HepG2 (cell line): ENCODE results near the gene FAM117A. TPM values are rescaled to one million over a fixed set of nuclear protein-coding genes. Genes with fewer than 3 reads are reported as not detected.

Source experiments
- ATRX ChIP-seq: sonication (generic); formaldehyde crosslinking; IDR thresholded peaks from 2 replicates; pipeline ENCODE4 v1.4.0; 2020; ENCODE audit warnings: missing genetic modification reagents, borderline replicate concordance
- E2F1 ChIP-seq: sonication (generic); formaldehyde crosslinking; IDR thresholded peaks from 2 replicates; pipeline ENCODE4 v1.5.0; 2020; ENCODE audit warnings: missing genetic modification reagents
- HDAC2 ChIP-seq: sonication (generic); formaldehyde crosslinking; IDR thresholded peaks from 2 replicates; pipeline ENCODE4 v1.4.0; 2020; ENCODE audit warnings: missing genetic modification reagents
- ISL2 ChIP-seq: sonication (generic); formaldehyde crosslinking; IDR thresholded peaks from 2 replicates; pipeline ENCODE4 v1.5.0; 2020; ENCODE audit warnings: missing genetic modification reagents
- MBD4 ChIP-seq: IDR thresholded peaks from 2 replicates; pipeline ENCODE4 v1.6.1; 2012; ENCODE audit warnings: low read length, inconsistent platforms, borderline replicate concordance
- MEIS2 ChIP-seq: sonication (generic); formaldehyde crosslinking; IDR thresholded peaks from 2 replicates; pipeline ENCODE4 v1.9.0; 2021; ENCODE audit warnings: mild to moderate bottlenecking, missing genetic modification reagents
- MIER2 ChIP-seq: IDR thresholded peaks from 2 replicates; pipeline ENCODE4 v1.6.1; 2016; ENCODE audit warnings: missing biosample characterization, missing genetic modification reagents
- RBM39 ChIP-seq: fragments of 200-400 bp; formaldehyde crosslinking; IDR thresholded peaks from one replicate; pipeline ENCODE4 v1.6.1; 2018; ENCODE audit warnings: antibody characterized with exemption, mild to moderate bottlenecking, low read depth, low read length; ENCODE audit not compliant: poor library complexity, severe bottlenecking
- RCOR2 ChIP-seq: IDR thresholded peaks from 2 replicates; pipeline ENCODE4 v1.6.1; 2016; ENCODE audit warnings: missing biosample characterization, missing genetic modification reagents
- SAP130 ChIP-seq: IDR thresholded peaks from 2 replicates; pipeline ENCODE4 v1.6.1; 2016; ENCODE audit warnings: low read depth
- THAP8 ChIP-seq: sonication (generic); formaldehyde crosslinking; IDR thresholded peaks from 2 replicates; pipeline ENCODE4 v1.5.1; 2020; ENCODE audit warnings: missing genetic modification reagents, mild to moderate bottlenecking, borderline replicate concordance
- ZBTB8A ChIP-seq: sonication (generic); formaldehyde crosslinking; IDR thresholded peaks from 2 replicates; pipeline ENCODE4 v1.4.0; 2020; ENCODE audit warnings: mild to moderate bottlenecking, low read depth, missing genetic modification reagents, borderline replicate concordance
- ZFP1 ChIP-seq: IDR thresholded peaks from 2 replicates; pipeline ENCODE4 v1.6.1; 2016
- ZNF160 ChIP-seq: sonication (generic); formaldehyde crosslinking; IDR thresholded peaks from 2 replicates; pipeline ENCODE4 v1.8.0; 2022; ENCODE audit warnings: mild to moderate bottlenecking, inconsistent platforms, missing genetic modification reagents
- ZNF564 ChIP-seq: sonication (generic); formaldehyde crosslinking; IDR thresholded peaks from 2 replicates; pipeline ENCODE4 v1.8.1; 2023; ENCODE audit warnings: mild to moderate bottlenecking, missing genetic modification reagents
- ZNF572 ChIP-seq: sonication (generic); formaldehyde crosslinking; IDR thresholded peaks from 2 replicates; pipeline ENCODE4 v1.5.1; 2020; ENCODE audit warnings: mild to moderate bottlenecking, missing genetic modification reagents
- ZNF577 ChIP-seq: sonication (generic); formaldehyde crosslinking; IDR thresholded peaks from 2 replicates; pipeline ENCODE4 v1.4.0; 2020; ENCODE audit warnings: mild to moderate bottlenecking, low read depth, missing genetic modification reagents, borderline replicate concordance
- ZNF598 ChIP-seq: sonication (generic); formaldehyde crosslinking; IDR thresholded peaks from 2 replicates; pipeline ENCODE4 v1.5.1; 2020; ENCODE audit warnings: mild to moderate bottlenecking, missing genetic modification reagents, borderline replicate concordance
- ZZZ3 ChIP-seq: sonication (generic); formaldehyde crosslinking; IDR thresholded peaks from 2 replicates; pipeline ENCODE4 v1.4.0; 2020; ENCODE audit warnings: missing genetic modification reagents, mild to moderate bottlenecking, borderline replicate concordance
- polyA plus RNA-seq, 8 experiments: library from polyadenylated mRNA; depleted of rRNA in 3 of 8; stranded (reverse) in 7 of 8; unstranded in 1 of 8; fragments of >200 nt; fragmentation: Illumina TruSeq in 4 of 8; extraction: Trizol in 4 of 8; gene quantifications; 2 replicates each; pipeline versions ENCODE4 v1.2.1 to v1.2.3, GENCODE V29; 2011 to 2016; ENCODE audit warnings: low read depth in 4 of 8, missing spikeins in 1 of 8, mixed read lengths in 1 of 8; ENCODE audit not compliant: insufficient read depth in 1 of 8
- total RNA-seq, 5 experiments: library from RNA; depleted of rRNA; stranded (reverse); fragments of >200 nt; fragmentation: Illumina TruSeq; extraction: Trizol; gene quantifications; 2 replicates each; pipeline ENCODE4 v1.2.3, GENCODE V29; 2016; ENCODE audit warnings: low read depth in 1 of 5
- TF ChIP-seq, protein P1 (sequence below): sonication (generic); formaldehyde crosslinking; IDR thresholded peaks from 2 replicates; pipeline ENCODE4 v1.5.1; 2020; ENCODE audit warnings: mild to moderate bottlenecking, missing genetic modification reagents, borderline replicate concordance

The FAM117A gene
- total and polyA plus RNA-seq, 2 of the 13 experiments (the other 11 are each of a cell fraction or from before 2014, with no cell fraction given), result 12.1 to 19.8 TPM

GRCh38 chr17:49734515-49735490 lies 29.1 kb downstream of the FAM117A start (continued):
- no peak for TF ChIP-seq MBD4
- TF ChIP-seq, protein P1, sequence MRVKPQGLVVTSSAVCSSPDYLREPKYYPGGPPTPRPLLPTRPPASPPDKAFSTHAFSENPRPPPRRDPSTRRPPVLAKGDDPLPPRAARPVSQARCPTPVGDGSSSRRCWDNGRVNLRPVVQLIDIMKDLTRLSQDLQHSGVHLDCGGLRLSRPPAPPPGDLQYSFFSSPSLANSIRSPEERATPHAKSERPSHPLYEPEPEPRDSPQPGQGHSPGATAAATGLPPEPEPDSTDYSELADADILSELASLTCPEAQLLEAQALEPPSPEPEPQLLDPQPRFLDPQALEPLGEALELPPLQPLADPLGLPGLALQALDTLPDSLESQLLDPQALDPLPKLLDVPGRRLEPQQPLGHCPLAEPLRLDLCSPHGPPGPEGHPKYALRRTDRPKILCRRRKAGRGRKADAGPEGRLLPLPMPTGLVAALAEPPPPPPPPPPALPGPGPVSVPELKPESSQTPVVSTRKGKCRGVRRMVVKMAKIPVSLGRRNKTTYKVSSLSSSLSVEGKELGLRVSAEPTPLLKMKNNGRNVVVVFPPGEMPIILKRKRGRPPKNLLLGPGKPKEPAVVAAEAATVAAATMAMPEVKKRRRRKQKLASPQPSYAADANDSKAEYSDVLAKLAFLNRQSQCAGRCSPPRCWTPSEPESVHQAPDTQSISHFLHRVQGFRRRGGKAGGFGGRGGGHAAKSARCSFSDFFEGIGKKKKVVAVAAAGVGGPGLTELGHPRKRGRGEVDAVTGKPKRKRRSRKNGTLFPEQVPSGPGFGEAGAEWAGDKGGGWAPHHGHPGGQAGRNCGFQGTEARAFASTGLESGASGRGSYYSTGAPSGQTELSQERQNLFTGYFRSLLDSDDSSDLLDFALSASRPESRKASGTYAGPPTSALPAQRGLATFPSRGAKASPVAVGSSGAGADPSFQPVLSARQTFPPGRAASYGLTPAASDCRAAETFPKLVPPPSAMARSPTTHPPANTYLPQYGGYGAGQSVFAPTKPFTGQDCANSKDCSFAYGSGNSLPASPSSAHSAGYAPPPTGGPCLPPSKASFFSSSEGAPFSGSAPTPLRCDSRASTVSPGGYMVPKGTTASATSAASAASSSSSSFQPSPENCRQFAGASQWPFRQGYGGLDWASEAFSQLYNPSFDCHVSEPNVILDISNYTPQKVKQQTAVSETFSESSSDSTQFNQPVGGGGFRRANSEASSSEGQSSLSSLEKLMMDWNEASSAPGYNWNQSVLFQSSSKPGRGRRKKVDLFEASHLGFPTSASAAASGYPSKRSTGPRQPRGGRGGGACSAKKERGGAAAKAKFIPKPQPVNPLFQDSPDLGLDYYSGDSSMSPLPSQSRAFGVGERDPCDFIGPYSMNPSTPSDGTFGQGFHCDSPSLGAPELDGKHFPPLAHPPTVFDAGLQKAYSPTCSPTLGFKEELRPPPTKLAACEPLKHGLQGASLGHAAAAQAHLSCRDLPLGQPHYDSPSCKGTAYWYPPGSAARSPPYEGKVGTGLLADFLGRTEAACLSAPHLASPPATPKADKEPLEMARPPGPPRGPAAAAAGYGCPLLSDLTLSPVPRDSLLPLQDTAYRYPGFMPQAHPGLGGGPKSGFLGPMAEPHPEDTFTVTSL (CRISPR knock-in tag), result peak; percentile 57; the same call in 1 of the 2 replicates
- no peak for TF ChIP-seq ZFP1 (CRISPR knock-in tag)
- no peak for TF ChIP-seq RBM39
- TF ChIP-seq E2F1, result no peak
- TF ChIP-seq MEIS2 (CRISPR knock-in tag), result no peak
- no peak for TF ChIP-seq MIER2 (CRISPR knock-in tag)
- TF ChIP-seq ZBTB8A (CRISPR knock-in tag), result no peak
- TF ChIP-seq RCOR2 (CRISPR knock-in tag), result peak; percentile 44; the same call in 1 of the 2 replicates
- TF ChIP-seq ZNF577 (CRISPR knock-in tag), result no peak
- no peak for TF ChIP-seq ATRX (CRISPR knock-in tag)
- TF ChIP-seq SAP130 (CRISPR knock-in tag), result peak; percentile 25; the same call in 1 of the 2 replicates
- TF ChIP-seq ZZZ3 (CRISPR knock-in tag), result no peak
- no peak for TF ChIP-seq ZNF572
- TF ChIP-seq HDAC2 (CRISPR knock-in tag), result no peak
- no peak for TF ChIP-seq ZNF598 (CRISPR knock-in tag)
- TF ChIP-seq ZNF564 (CRISPR knock-in tag), result no peak
- 0 out of 2 replicates have a peak, but pooled peaks have one; percentile 25 for TF ChIP-seq ISL2 (CRISPR knock-in tag)
- TF ChIP-seq ZNF160 (CRISPR knock-in tag), result no peak
- TF ChIP-seq THAP8, result no peak
